HL-60/S4 (cell line): ENCODE measurements around the gene AGBL4.

Source experiments
- in situ Hi-C: fragments of 300-500 bp; cut with MboI; formaldehyde crosslinking; loops from 2 replicates; pipeline ENCODE4 v1.14.3; 2022; ENCODE audit warnings: low sequenced_read_pairs

The AGBL4 gene

GRCh38 chr1:48743480-48743879 is 1280.3 kb downstream of the AGBL4 start:
- in situ Hi-C loops, result no loop called here

GRCh38 chr1:48741380-48741779 is 1282.4 kb downstream of the AGBL4 start:
- in situ Hi-C loops, result no loop called here

- in situ Hi-C loops, result no loop called here
These were observed 1283.1 kb downstream of the AGBL4 start for GRCh38 chr1:48740621-48741020.

- in situ Hi-C loops, result no loop called here
These were observed 1284.7 kb downstream of the AGBL4 start for GRCh38 chr1:48739091-48739490.

- in situ Hi-C loops, result no loop called here
These were observed 1285.4 kb downstream of the AGBL4 start for GRCh38 chr1:48738356-48738755.

GRCh38 chr1:48735796-48736195 is 1288.0 kb downstream of the AGBL4 start:
- in situ Hi-C loops, result no loop called here

GRCh38 chr1:48730164-48730910 is 1293.4 kb downstream of the AGBL4 start:
- in situ Hi-C loops, result no loop called here

GRCh38 chr1:48728584-48728983 is 1295.2 kb downstream of the AGBL4 start:
- in situ Hi-C loops, result no loop called here

- in situ Hi-C loops, result no loop called here
These were observed 1297.1 kb downstream of the AGBL4 start for GRCh38 chr1:48726557-48727215.

- in situ Hi-C loops, result no loop called here
These were observed 1297.6 kb downstream of the AGBL4 start for GRCh38 chr1:48726139-48726538.

- in situ Hi-C loops, result no loop called here
These were observed 1298.3 kb downstream of the AGBL4 start for GRCh38 chr1:48725341-48726046.

GRCh38 chr1:48720929-48721328 is 1302.8 kb downstream of the AGBL4 start:
- in situ Hi-C loops, result no loop called here

- in situ Hi-C loops, result no loop called here
These were observed 1305.0 kb downstream of the AGBL4 start for GRCh38 chr1:48718705-48719104.

GRCh38 chr1:48718116-48718630 is 1305.6 kb downstream of the AGBL4 start:
- in situ Hi-C loops, result no loop called here

- in situ Hi-C loops, result no loop called here
These were observed 1306.7 kb downstream of the AGBL4 start for GRCh38 chr1:48717082-48717481.

GRCh38 chr1:48715921-48716320 is 1307.8 kb downstream of the AGBL4 start:
- in situ Hi-C loops, result no loop called here

GRCh38 chr1:48710915-48711314 is 1312.8 kb downstream of the AGBL4 start:
- in situ Hi-C loops, result no loop called here

- in situ Hi-C loops, result no loop called here
These were observed 1313.4 kb downstream of the AGBL4 start for GRCh38 chr1:48710318-48710717.

GRCh38 chr1:48704736-48705135 is 1319.0 kb downstream of the AGBL4 start:
- in situ Hi-C loops, result no loop called here

- in situ Hi-C loops, result no loop called here
These were observed 1322.3 kb downstream of the AGBL4 start for GRCh38 chr1:48701445-48701844.

- in situ Hi-C loops, result loop anchor here (10.0 to 25.0 kb wide), 3 partner anchors 115 to 1640 kb away; no protein-coding TSS in a partner anchor
These were observed 1326.6 kb downstream of the AGBL4 start for GRCh38 chr1:48697066-48697707.
